ENCODE results near the gene IPO8.

DNA sequence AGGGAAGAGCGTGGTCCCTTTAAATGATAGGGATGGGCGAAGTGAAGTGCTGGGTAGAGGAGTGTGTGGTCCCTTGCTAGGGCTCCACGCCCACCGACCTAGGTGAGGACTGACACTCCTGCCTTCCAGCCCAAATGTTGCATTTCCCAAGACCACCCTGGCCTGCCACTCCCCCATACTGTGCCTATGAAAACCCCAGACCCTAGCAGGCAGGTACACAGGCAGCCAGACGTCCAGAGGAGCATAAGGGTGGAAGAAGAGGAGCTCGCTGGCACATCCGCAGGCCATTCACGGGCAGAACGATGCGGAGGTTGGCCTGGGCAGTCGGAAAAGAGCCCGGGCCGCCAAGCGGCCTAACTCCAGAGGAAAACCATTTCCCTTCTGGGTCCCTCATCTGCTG lies 817 bp upstream of the IPO8 start:
- TF ChIP-seq POLR2AphosphoS5 (IDR thresholded peaks at IDR 0.05; ENCODE audit: low read depth, low read length), result no peak
- no peak for TF ChIP-seq POLR2A (IDR thresholded peaks at IDR 0.05; ENCODE audit: low read depth, low read length)
- TF ChIP-seq TAF1 (IDR thresholded peaks at IDR 0.05; ENCODE audit: borderline replicate concordance, low read depth, low read length), result no peak
